Cardiac muscle cell (in vitro differentiated cells and primary cell): Measurements from ENCODE around the gene FOXP3. TPM values are rescaled to one million over a fixed set of nuclear protein-coding genes. Genes with fewer than 3 reads are reported as not detected.

Source experiments
- polyA plus RNA-seq: library from polyadenylated mRNA; unstranded; fragments of >200 nt; fragmentation: Nextera tagmentation; extraction: Ambion mirVana; gene quantifications from 2 replicates; pipeline ENCODE4 v1.2.1, GENCODE V29; 2016
- total RNA-seq: library from RNA; depleted of rRNA; stranded (reverse); fragments of >200 nt; gene quantifications from 2 replicates; pipeline ENCODE4 v1.2.3, GENCODE V29; 2016

The FOXP3 gene
- total and polyA plus RNA-seq, 2 experiments from 2014 or later: 0.18 to 0.59 TPM

Other genes with a start within 250 kb of the FOXP3 start
- 30.0 and 55.0 TPM in 2 replicates for gene TFE3, start 221.4 kb downstream of the FOXP3 start, total RNA-seq
- gene TFE3, start 221.4 kb downstream of the FOXP3 start, polyA plus RNA-seq: 32.1 and 40.9 TPM in 2 replicates
- gene CCDC120, start 205.7 kb downstream of the FOXP3 start, total RNA-seq: 6.2 and 7.8 TPM in 2 replicates
- gene CCDC120, start 205.7 kb downstream of the FOXP3 start, polyA plus RNA-seq: 5.4 and 10.8 TPM in 2 replicates
- 22.9 and 30.3 TPM in 2 replicates for gene PRAF2, start 190.7 kb downstream of the FOXP3 start, total RNA-seq
- 56.2 and 76.7 TPM in 2 replicates for gene PRAF2, start 190.7 kb downstream of the FOXP3 start, polyA plus RNA-seq
- gene WDR45, start 184.8 kb downstream of the FOXP3 start, total RNA-seq: 51.4 and 54.6 TPM in 2 replicates
- gene WDR45, start 184.8 kb downstream of the FOXP3 start, polyA plus RNA-seq: 58.6 and 62.3 TPM in 2 replicates
- 37.3 and 38.4 TPM in 2 replicates for gene GPKOW, start 141.0 kb downstream of the FOXP3 start, total RNA-seq
- gene GPKOW, start 141.0 kb downstream of the FOXP3 start, polyA plus RNA-seq: 23.2 and 28.7 TPM in 2 replicates
- gene MAGIX, start 102.0 kb downstream of the FOXP3 start, total RNA-seq: 2.0 and 6.8 TPM in 2 replicates
- 3.2 and 10.0 TPM in 2 replicates for gene MAGIX, start 102.0 kb downstream of the FOXP3 start, polyA plus RNA-seq
- gene PLP2, start 92.8 kb downstream of the FOXP3 start, total RNA-seq: 8.3 and 12.4 TPM in 2 replicates
- 34.6 and 41.2 TPM in 2 replicates for gene PLP2, start 92.8 kb downstream of the FOXP3 start, polyA plus RNA-seq
- 10.5 and 16.5 TPM in 2 replicates for gene PRICKLE3, start 78.3 kb downstream of the FOXP3 start, total RNA-seq
- gene PRICKLE3, start 78.3 kb downstream of the FOXP3 start, polyA plus RNA-seq: 8.1 and 10.9 TPM in 2 replicates
- gene SYP, start 64.5 kb downstream of the FOXP3 start, total RNA-seq: 0.45 and 1.8 TPM in 2 replicates
- 1.1 and 1.3 TPM in 2 replicates for gene SYP, start 64.5 kb downstream of the FOXP3 start, polyA plus RNA-seq
- 0.45 and 1.0 TPM in 2 replicates for gene CACNA1F, start 31.4 kb downstream of the FOXP3 start, total RNA-seq
- 0.02 and 1.5 TPM in 2 replicates for gene CACNA1F, start 31.4 kb downstream of the FOXP3 start, polyA plus RNA-seq
- 18.3 and 21.2 TPM in 2 replicates for gene CCDC22, start 29.2 kb downstream of the FOXP3 start, total RNA-seq
- 16.1 and 18.9 TPM in 2 replicates for gene CCDC22, start 29.2 kb downstream of the FOXP3 start, polyA plus RNA-seq
- 32.6 and 36.0 TPM in 2 replicates for gene PPP1R3F, start 5.1 kb upstream of the FOXP3 start, total RNA-seq
- 24.4 and 28.3 TPM in 2 replicates for gene PPP1R3F, start 5.1 kb upstream of the FOXP3 start, polyA plus RNA-seq
- gene GAGE10, start 38.9 kb upstream of the FOXP3 start, total RNA-seq: not detected in 2 replicates
- 1.0 TPM in 1 of 2 replicates, not detected in the other for gene GAGE10, start 38.9 kb upstream of the FOXP3 start, polyA plus RNA-seq
- not detected in 2 replicates for gene GAGE12J, start 57.3 kb upstream of the FOXP3 start, total RNA-seq
- not detected in 2 replicates for gene GAGE12J, start 57.3 kb upstream of the FOXP3 start, polyA plus RNA-seq
- not detected in 2 replicates for gene GAGE13, start 66.9 kb upstream of the FOXP3 start, total RNA-seq
- 0.38 TPM in 1 of 2 replicates, not detected in the other for gene GAGE13, start 66.9 kb upstream of the FOXP3 start, polyA plus RNA-seq